KBM-7 (cell line): ENCODE measurements around the gene CAMK2D.
"Not testable (repeated sequence)": the region's sequence is repeated elsewhere in the genome, so short reads cannot be mapped to it uniquely, and the experiment has no call there.

ENCODE experiments used
- DNase-seq: peaks from one replicate; pipeline ENCODE4 v3.0.0-alpha.2; 2015
- in situ Hi-C: fragments of 300-500 bp; cut with MboI; formaldehyde crosslinking; loops from 2 replicates; pipeline ENCODE4 v1.14.3; 2020; ENCODE audit warnings: low sequenced_read_pairs, low pct_unique_long_range_greater_than_20kb, mixed read lengths

Gene CAMK2D

GRCh38 chr4:113695328-113696169, 66.0 kb downstream of the CAMK2D start:
- no peak for DNase-seq

GRCh38 chr4:113694008-113694407, 67.5 kb downstream of the CAMK2D start:
- DNase-seq, result no peak
- in situ Hi-C loops, result no loop called here

More at GRCh38 chr4:113695328-113696169, 66.0 kb downstream of the CAMK2D start:
- in situ Hi-C loops, result no loop called here

GRCh38 chr4:113692809-113693411, 68.6 kb downstream of the CAMK2D start:
- DNase-seq, result peak; percentile 6
- in situ Hi-C loops, result no loop called here

GRCh38 chr4:113691676-113692075, 69.9 kb downstream of the CAMK2D start:
- in situ Hi-C loops, result no loop called here
- no peak for DNase-seq

- DNase-seq, result no peak
- in situ Hi-C loops, result no loop called here
Observed at GRCh38 chr4:113689394-113689793, 72.1 kb downstream of the CAMK2D start.

GRCh38 chr4:113687067-113687718, 74.3 kb downstream of the CAMK2D start:
- no peak for DNase-seq
- in situ Hi-C loops, result no loop called here

- DNase-seq, in situ Hi-C loops: not testable (repeated sequence)
Observed at GRCh38 chr4:113685157-113685556, 76.4 kb downstream of the CAMK2D start.

GRCh38 chr4:113684534-113685091, 76.9 kb downstream of the CAMK2D start:
- in situ Hi-C loops, result no loop called here
- no peak for DNase-seq

GRCh38 chr4:113682730-113683537, 78.6 kb downstream of the CAMK2D start:
- no peak for DNase-seq
- in situ Hi-C loops, result no loop called here

GRCh38 chr4:113678641-113679040, 82.9 kb downstream of the CAMK2D start:
- no peak for DNase-seq
- in situ Hi-C loops, result no loop called here

- no peak for DNase-seq
- in situ Hi-C loops, result no loop called here
Observed at GRCh38 chr4:113677325-113677724, 84.2 kb downstream of the CAMK2D start.

- in situ Hi-C loops, result no loop called here
- DNase-seq, result no peak
Observed at GRCh38 chr4:113675731-113676697, 85.5 kb downstream of the CAMK2D start.

- in situ Hi-C loops, result no loop called here
- DNase-seq, result no peak
Observed at GRCh38 chr4:113674733-113675132, 86.8 kb downstream of the CAMK2D start.

GRCh38 chr4:113674251-113674650, 87.3 kb downstream of the CAMK2D start:
- DNase-seq, result no peak
- in situ Hi-C loops, result no loop called here

GRCh38 chr4:113673450-113673849, 88.1 kb downstream of the CAMK2D start:
- in situ Hi-C loops, result no loop called here
- DNase-seq, result no peak

- DNase-seq, result no peak
- in situ Hi-C loops, result no loop called here
Observed at GRCh38 chr4:113666386-113667114, 95.0 kb downstream of the CAMK2D start.

- DNase-seq, result no peak
- in situ Hi-C loops, result no loop called here
Observed at GRCh38 chr4:113665036-113665435, 96.5 kb downstream of the CAMK2D start.
